Skin of body (tissue), 2 donors: ENCODE measurements around the gene OR2F1. TPM values are rescaled to one million over a fixed set of nuclear protein-coding genes. Genes with fewer than 3 reads are reported as not detected.

Experiments used
- DNase-seq: peaks from one replicate; lab custom pipeline; 2025; lab: John Stamatoyannopoulos, UW
- total RNA-seq: library from RNA; depleted of rRNA; stranded (reverse); fragments of >200 nt; gene quantifications from one replicate; pipeline ENCODE4 v1.2.3, GENCODE V29; 2014

The OR2F1 gene
- total RNA-seq, 1 donor from 2014 or later: not detected

GRCh38 chr7:143953421-143953820 lies 1.2 kb upstream of the OR2F1 start:
- DNase-seq: peak; percentile 22

GRCh38 chr7:143954135-143954534 lies 509 bp upstream of the OR2F1 start:
- DNase-seq: peak; percentile 23

GRCh38 chr7:143958781-143959180 lies 4.1 kb downstream of the OR2F1 start:
- no peak for DNase-seq

- no peak for DNase-seq
Measured at GRCh38 chr7:143960813-143961610, 6.4 kb downstream of the OR2F1 start.

- DNase-seq: no peak
Measured at GRCh38 chr7:143965280-143965679, 10.6 kb downstream of the OR2F1 start.

GRCh38 chr7:143967398-143967797 lies 12.8 kb downstream of the OR2F1 start:
- DNase-seq: no peak

- DNase-seq: no peak
Measured at GRCh38 chr7:143973870-143974416, 19.3 kb downstream of the OR2F1 start.

GRCh38 chr7:143974459-143974858 lies 19.8 kb downstream of the OR2F1 start:
- no peak for DNase-seq

- DNase-seq: no peak
Measured at GRCh38 chr7:143975617-143976016, 21.0 kb downstream of the OR2F1 start.

GRCh38 chr7:143978585-143978984 lies 23.9 kb downstream of the OR2F1 start:
- DNase-seq: no peak

GRCh38 chr7:143979359-143979758 lies 24.7 kb downstream of the OR2F1 start:
- DNase-seq: no peak

GRCh38 chr7:143979998-143980397 lies 25.4 kb downstream of the OR2F1 start:
- no peak for DNase-seq

GRCh38 chr7:143980746-143981510 lies 26.3 kb downstream of the OR2F1 start:
- no peak for DNase-seq

- DNase-seq: no peak
Measured at GRCh38 chr7:143983960-143984359, 29.3 kb downstream of the OR2F1 start.

GRCh38 chr7:143987513-143987912 lies 32.9 kb downstream of the OR2F1 start:
- no peak for DNase-seq

- no peak for DNase-seq
Measured at GRCh38 chr7:143988976-143989745, 34.5 kb downstream of the OR2F1 start.

GRCh38 chr7:143992670-143993069 lies 38.0 kb downstream of the OR2F1 start:
- no peak for DNase-seq

GRCh38 chr7:143993924-143994323 lies 39.3 kb downstream of the OR2F1 start:
- no peak for DNase-seq

- no peak for DNase-seq
Measured at GRCh38 chr7:144000020-144000419, 45.4 kb downstream of the OR2F1 start, which contains the start of gene OR6B1. OR6B1 (plus strand) TSS chr7:144000320; CDS start chr7:144003997, 3,677 bp downstream.

- no peak for DNase-seq
Measured at GRCh38 chr7:144001543-144001942, 46.9 kb downstream of the OR2F1 start.

GRCh38 chr7:144004703-144005102 lies 50.1 kb downstream of the OR2F1 start:
- no peak for DNase-seq
